Chondrocyte (in vitro differentiated cells): ENCODE measurements around the gene CRYL1. TPM values are rescaled to one million over a fixed set of nuclear protein-coding genes. Genes with fewer than 3 reads are reported as not detected.

Source experiments
- DNase-seq: peaks from one replicate; pipeline ENCODE4 v3.0.0; 2021; ENCODE audit warnings: mixed read lengths, low spot score
- H3K27ac Mint-ChIP-seq: one replicate; pipeline ENCODE4 v1.8.0; 2021; ENCODE audit warnings: mild to moderate bottlenecking, moderate library complexity, mixed read lengths; ENCODE audit not compliant: unreplicated experiment
- H3K27me3 Mint-ChIP-seq: 2 replicates; pipeline ENCODE4 v1.8.0; 2021; ENCODE audit warnings: low read depth, mixed read lengths
- H3K36me3 Mint-ChIP-seq: 2 replicates; pipeline ENCODE4 v1.8.0; 2021; ENCODE audit warnings: low read depth, mixed read lengths
- H3K4me1 Mint-ChIP-seq: 2 replicates; pipeline ENCODE4 v1.8.0; 2021; ENCODE audit warnings: low read depth, mild to moderate bottlenecking, mixed read lengths
- H3K4me3 Mint-ChIP-seq: one replicate; pipeline ENCODE4 v1.8.0; 2021; ENCODE audit warnings: mild to moderate bottlenecking, moderate library complexity, mixed read lengths; ENCODE audit not compliant: unreplicated experiment
- H3K9me3 Mint-ChIP-seq: 2 replicates; pipeline ENCODE4 v1.8.0; 2021; ENCODE audit warnings: low read depth, mixed read lengths
- CTCF ChIP-seq: fragments of 200-600 bp; sonication (generic); IDR thresholded peaks from 2 replicates; pipeline ENCODE4 v1.5.0; 2021; ENCODE audit warnings: antibody characterized with exemption, mild to moderate bottlenecking, moderate library complexity
- total RNA-seq: library from RNA; stranded (reverse); gene quantifications from 3 replicates; pipeline ENCODE4 v1.2.1, GENCODE V29; 2021

The CRYL1 gene
- total RNA-seq, 1 donor from 2014 or later: 17.0 TPM

- Mint-ChIP-seq H3K4me1 (no peaks in the 10 kb centered on the region), H3K27me3 (peaks cover 10% of the 10 kb centered on the region), H3K27ac (no peak overlapping the region), H3K4me3 (no peak overlapping the region), H3K9me3 (no peaks in the 10 kb centered on the region), H3K36me3 (peaks cover 7% of the 10 kb centered on the region)
- no peak for DNase-seq
- no peak for TF ChIP-seq CTCF
Measured at GRCh38 chr13:20397896-20398295, 127.8 kb downstream of the CRYL1 start.

- no peak for DNase-seq
- no peak for TF ChIP-seq CTCF
- no peak overlapping the region for H3K27ac Mint-ChIP-seq
- peaks cover 6% of the 10 kb centered on the region for H3K36me3 Mint-ChIP-seq
- peaks cover 9% of the 10 kb centered on the region for H3K27me3 Mint-ChIP-seq
- H3K4me3 Mint-ChIP-seq: no peak overlapping the region
- H3K9me3 Mint-ChIP-seq: no peaks in the 10 kb centered on the region
- no peaks in the 10 kb centered on the region for H3K4me1 Mint-ChIP-seq
Measured at GRCh38 chr13:20395061-20395916, 130.4 kb downstream of the CRYL1 start.

- no peak overlapping the region for H3K4me3 Mint-ChIP-seq
- H3K27ac Mint-ChIP-seq: no peak overlapping the region
- peaks cover 3% of the 10 kb centered on the region for H3K27me3 Mint-ChIP-seq
- no peaks in the 10 kb centered on the region for H3K9me3 Mint-ChIP-seq
- no peaks in the 10 kb centered on the region for H3K36me3 Mint-ChIP-seq
- no peak for DNase-seq
- no peak for TF ChIP-seq CTCF
- H3K4me1 Mint-ChIP-seq: no peaks in the 10 kb centered on the region
Measured at GRCh38 chr13:20394506-20394905, 131.2 kb downstream of the CRYL1 start.

GRCh38 chr13:20394169-20394501, 131.5 kb downstream of the CRYL1 start:
- H3K9me3 Mint-ChIP-seq: no peaks in the 10 kb centered on the region
- H3K27me3 Mint-ChIP-seq: peaks cover 3% of the 10 kb centered on the region
- H3K4me1 Mint-ChIP-seq: no peaks in the 10 kb centered on the region
- no peak overlapping the region for H3K4me3 Mint-ChIP-seq
- H3K36me3 Mint-ChIP-seq: no peaks in the 10 kb centered on the region
- no peak for TF ChIP-seq CTCF
- no peak for DNase-seq
- H3K27ac Mint-ChIP-seq: no peak overlapping the region

- Mint-ChIP-seq H3K4me1 (no peaks in the 10 kb centered on the region), H3K36me3 (no peaks in the 10 kb centered on the region), H3K9me3 (no peaks in the 10 kb centered on the region), H3K27me3 (peaks cover 3% of the 10 kb centered on the region), H3K27ac (no peak overlapping the region), H3K4me3 (no peak overlapping the region)
- no peak for DNase-seq
- TF ChIP-seq CTCF: no peak
Measured at GRCh38 chr13:20393273-20394168, 132.1 kb downstream of the CRYL1 start.
